NCI-H1105 (cell line): ENCODE measurements around the gene SMURF1.

Experiments
- DNase-seq: peaks from one replicate; lab custom pipeline; 2025; lab: John Stamatoyannopoulos, UW

Gene SMURF1

GRCh38 chr7:99098286-99098823 is 45.6 kb downstream of the SMURF1 start:
- DNase-seq, result no peak

GRCh38 chr7:99097730-99098129 is 46.2 kb downstream of the SMURF1 start:
- DNase-seq, result no peak

- no peak for DNase-seq
These were observed 47.6 kb downstream of the SMURF1 start for GRCh38 chr7:99096124-99096887.

GRCh38 chr7:99095698-99096097 is 48.2 kb downstream of the SMURF1 start:
- no peak for DNase-seq

GRCh38 chr7:99094401-99094800 is 49.5 kb downstream of the SMURF1 start:
- no peak for DNase-seq

GRCh38 chr7:99092064-99092720 is 51.7 kb downstream of the SMURF1 start:
- DNase-seq, result no peak

GRCh38 chr7:99090771-99091542 is 53.0 kb downstream of the SMURF1 start:
- no peak for DNase-seq

GRCh38 chr7:99089914-99090629 is 53.8 kb downstream of the SMURF1 start:
- no peak for DNase-seq

GRCh38 chr7:99086944-99087343 is 57.0 kb downstream of the SMURF1 start:
- DNase-seq, result no peak

GRCh38 chr7:99086532-99086931 is 57.4 kb downstream of the SMURF1 start:
- DNase-seq, result no peak

GRCh38 chr7:99083733-99084132 is 60.2 kb downstream of the SMURF1 start:
- no peak for DNase-seq

GRCh38 chr7:99083068-99083651 is 60.7 kb downstream of the SMURF1 start:
- no peak for DNase-seq

GRCh38 chr7:99080679-99081078 is 63.2 kb downstream of the SMURF1 start:
- no peak for DNase-seq

GRCh38 chr7:99079104-99079503 is 64.8 kb downstream of the SMURF1 start:
- DNase-seq, result no peak

GRCh38 chr7:99078416-99078815 is 65.5 kb downstream of the SMURF1 start:
- DNase-seq, result no peak

- no peak for DNase-seq
These were observed 67.3 kb downstream of the SMURF1 start for GRCh38 chr7:99076615-99077014.

- no peak for DNase-seq
These were observed 70.0 kb downstream of the SMURF1 start for GRCh38 chr7:99073839-99074446.

- DNase-seq, result no peak
These were observed 71.8 kb downstream of the SMURF1 start for GRCh38 chr7:99072126-99072525.

GRCh38 chr7:99070361-99070760 is 73.5 kb downstream of the SMURF1 start:
- DNase-seq, result no peak

GRCh38 chr7:99061001-99061776 is 82.7 kb downstream of the SMURF1 start:
- no peak for DNase-seq
